ENCODE data around the gene IQCE. TPM values are rescaled to one million over a fixed set of nuclear protein-coding genes. Genes with fewer than 3 reads are reported as not detected.

Gene IQCE
- total RNA-seq, 1 donor from 2014 or later = 29.6 TPM

DNA sequence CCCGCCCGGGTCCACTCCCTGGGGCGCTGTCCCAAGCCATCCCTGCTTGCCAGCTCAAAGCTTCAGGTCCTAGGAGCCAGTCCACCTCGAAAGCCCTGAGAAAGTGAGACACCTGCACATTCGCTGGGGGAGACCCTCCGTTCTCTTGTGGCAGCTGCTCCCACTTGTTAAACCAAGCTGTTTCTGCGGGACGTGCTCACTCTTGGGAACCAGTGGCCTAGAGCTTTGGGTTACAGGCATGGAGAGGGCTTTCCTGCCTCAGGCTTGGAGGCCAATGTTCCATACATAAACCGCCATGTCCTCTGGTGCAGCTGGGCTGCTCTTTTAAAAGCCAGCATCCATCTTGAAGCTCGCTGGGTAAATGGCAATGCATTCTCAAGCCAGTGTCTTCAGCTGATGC, 53.1 kb downstream of the IQCE start:
- Mint-ChIP-seq H3K27ac (no peak overlapping the region), H3K36me3 (peaks cover 6% of the 10 kb centered on the region), H3K27me3 (ENCODE audit: low read depth) (no peaks in the 10 kb centered on the region), H3K9me3 (no peaks in the 10 kb centered on the region), H3K4me1 (peaks cover 26% of the 10 kb centered on the region), H3K4me3 (no peak overlapping the region)
- TF ChIP-seq, protein P1, sequence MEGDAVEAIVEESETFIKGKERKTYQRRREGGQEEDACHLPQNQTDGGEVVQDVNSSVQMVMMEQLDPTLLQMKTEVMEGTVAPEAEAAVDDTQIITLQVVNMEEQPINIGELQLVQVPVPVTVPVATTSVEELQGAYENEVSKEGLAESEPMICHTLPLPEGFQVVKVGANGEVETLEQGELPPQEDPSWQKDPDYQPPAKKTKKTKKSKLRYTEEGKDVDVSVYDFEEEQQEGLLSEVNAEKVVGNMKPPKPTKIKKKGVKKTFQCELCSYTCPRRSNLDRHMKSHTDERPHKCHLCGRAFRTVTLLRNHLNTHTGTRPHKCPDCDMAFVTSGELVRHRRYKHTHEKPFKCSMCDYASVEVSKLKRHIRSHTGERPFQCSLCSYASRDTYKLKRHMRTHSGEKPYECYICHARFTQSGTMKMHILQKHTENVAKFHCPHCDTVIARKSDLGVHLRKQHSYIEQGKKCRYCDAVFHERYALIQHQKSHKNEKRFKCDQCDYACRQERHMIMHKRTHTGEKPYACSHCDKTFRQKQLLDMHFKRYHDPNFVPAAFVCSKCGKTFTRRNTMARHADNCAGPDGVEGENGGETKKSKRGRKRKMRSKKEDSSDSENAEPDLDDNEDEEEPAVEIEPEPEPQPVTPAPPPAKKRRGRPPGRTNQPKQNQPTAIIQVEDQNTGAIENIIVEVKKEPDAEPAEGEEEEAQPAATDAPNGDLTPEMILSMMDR (IDR thresholded peaks at IDR 0.05; ENCODE audit: unreplicated experiment) = no peak
- DNase-seq (ENCODE audit: low spot score in 2 of 2, unreplicated experiment in 2 of 2) = no peak

DNA sequence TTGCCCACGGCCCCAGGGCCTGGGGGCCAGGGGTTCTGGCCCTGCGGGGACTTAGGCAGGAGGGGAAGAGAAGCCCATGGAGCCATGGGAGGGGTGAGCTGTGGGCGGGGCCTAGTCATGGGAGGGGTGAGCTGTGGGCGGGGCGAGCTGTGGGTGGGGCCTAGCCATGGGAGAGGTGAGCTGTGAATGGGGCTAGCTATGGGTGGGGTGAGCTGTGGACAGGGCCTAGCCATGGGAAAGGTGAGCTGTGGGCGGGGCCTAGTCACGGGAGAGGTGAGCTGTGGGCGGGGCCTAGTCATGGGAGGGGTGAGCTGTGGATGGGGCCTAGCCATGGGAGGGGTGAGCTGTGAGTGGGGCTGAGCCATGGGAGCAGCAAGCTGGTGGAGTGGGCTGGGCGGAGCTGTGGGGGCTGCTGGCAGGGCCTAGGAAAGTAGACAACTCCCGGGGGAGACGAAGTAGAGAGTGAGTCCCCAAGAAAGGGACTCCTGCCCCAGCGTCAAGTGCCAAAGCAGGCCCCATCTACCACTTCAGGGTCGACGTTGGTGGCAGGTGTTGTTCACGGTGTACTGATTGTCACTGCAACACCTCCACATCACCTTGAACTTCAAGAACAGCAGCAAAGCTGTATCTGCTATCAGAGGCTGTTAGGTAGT, 53.8 kb downstream of the IQCE start:
- H3K4me3 Mint-ChIP-seq = no peak overlapping the region
- H3K4me1 Mint-ChIP-seq = peaks cover 31% of the 10 kb centered on the region
- no peaks in the 10 kb centered on the region for H3K27me3 Mint-ChIP-seq (ENCODE audit: low read depth)
- no peak for DNase-seq (ENCODE audit: low spot score in 2 of 2, unreplicated experiment in 2 of 2)
- no peaks in the 10 kb centered on the region for H3K9me3 Mint-ChIP-seq
- no peak overlapping the region for H3K27ac Mint-ChIP-seq
- TF ChIP-seq, protein P1 (IDR thresholded peaks at IDR 0.05; ENCODE audit: unreplicated experiment) = no peak
- peaks cover 6% of the 10 kb centered on the region for H3K36me3 Mint-ChIP-seq

DNA sequence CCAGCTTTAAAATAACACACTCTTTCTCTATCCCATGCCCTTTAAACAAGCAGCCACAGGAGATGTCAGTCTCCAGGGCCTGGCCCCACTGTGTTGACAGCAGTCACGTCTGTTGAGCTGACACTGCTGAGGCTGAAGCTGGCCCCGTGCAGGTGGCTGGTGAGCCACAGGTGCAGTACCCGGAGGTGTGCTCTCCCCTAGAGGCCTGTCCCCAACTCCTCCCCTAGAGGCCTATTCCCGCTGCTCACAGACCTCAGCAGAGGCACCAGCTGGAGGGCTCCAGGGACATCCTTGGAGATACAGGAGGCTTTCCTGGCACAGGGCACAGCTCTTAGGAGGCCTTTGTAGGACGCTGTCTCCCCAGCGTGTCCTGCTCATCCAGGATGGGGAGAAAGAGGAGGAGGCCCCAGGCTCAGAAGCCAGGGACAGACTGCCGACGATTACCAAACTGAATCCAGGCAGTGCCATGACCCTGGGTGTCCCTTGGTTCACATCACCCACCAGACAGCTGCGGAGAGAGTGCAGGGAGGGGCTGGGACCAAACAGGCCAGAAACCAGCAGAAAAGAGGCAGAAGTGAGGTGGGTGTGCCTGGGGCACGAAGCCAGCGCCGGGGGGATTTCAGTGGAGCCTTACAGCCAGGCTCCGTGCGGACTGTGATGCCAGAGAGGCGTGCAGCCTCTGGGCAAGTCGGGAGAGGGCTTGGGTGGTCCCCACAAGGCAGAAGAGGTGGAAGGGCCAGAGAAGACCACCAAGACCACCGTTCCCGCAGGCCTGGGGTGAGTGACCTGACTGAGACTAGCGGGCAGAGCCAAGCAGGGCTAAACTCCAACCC, 54.5 kb downstream of the IQCE start:
- TF ChIP-seq, protein P1 (IDR thresholded peaks at IDR 0.05; ENCODE audit: unreplicated experiment) = no peak
- Mint-ChIP-seq H3K36me3 (peaks cover 6% of the 10 kb centered on the region), H3K4me1 (peaks cover 38% of the 10 kb centered on the region), H3K27ac (no peak overlapping the region), H3K4me3 (no peak overlapping the region), H3K9me3 (no peaks in the 10 kb centered on the region), H3K27me3 (ENCODE audit: low read depth) (no peaks in the 10 kb centered on the region)
- DNase-seq (ENCODE audit: low spot score in 2 of 2, unreplicated experiment in 2 of 2) = no peak

DNA sequence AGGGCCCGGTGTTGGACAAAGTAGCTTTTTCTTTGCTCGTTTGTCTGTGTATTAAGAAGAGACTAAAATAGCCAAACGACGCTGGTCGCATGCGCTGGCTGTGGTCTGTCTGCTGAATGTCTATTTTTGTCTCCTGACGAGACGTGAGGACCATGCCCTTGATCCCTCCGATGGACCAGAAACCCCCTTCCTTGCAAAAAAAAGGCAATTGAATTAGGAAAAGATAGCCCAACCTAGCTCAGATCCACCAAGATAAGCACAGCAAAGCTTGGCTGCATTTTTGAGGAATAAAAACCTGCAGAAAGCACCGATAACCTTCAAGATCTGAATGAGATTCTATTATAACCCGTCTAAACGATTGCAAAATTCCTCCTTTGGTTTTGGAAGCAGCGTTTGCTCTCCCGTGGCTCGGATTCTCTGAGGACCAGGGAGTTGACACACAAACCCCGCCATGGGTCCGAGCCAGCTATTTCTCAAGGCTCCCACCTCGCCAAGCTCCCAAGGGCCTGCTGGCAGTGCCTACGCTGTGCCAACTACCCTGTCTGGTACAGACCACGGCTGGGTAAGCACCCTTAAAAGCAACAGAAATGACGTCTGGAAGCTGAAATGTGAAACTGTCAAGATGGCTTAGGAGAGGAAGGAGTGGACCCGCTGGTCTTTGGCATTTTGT, 55.3 kb downstream of the IQCE start:
- Mint-ChIP-seq H3K27ac (peak overlapping the region; percentile 48), H3K9me3 (no peaks in the 10 kb centered on the region), H3K4me3 (no peak overlapping the region), H3K36me3 (peaks cover 3% of the 10 kb centered on the region), H3K4me1 (peaks cover 41% of the 10 kb centered on the region), H3K27me3 (ENCODE audit: low read depth) (no peaks in the 10 kb centered on the region)
- TF ChIP-seq, protein P1 (IDR thresholded peaks at IDR 0.05; ENCODE audit: unreplicated experiment) = no peak
- DNase-seq (ENCODE audit: low spot score in 2 of 2, unreplicated experiment in 2 of 2) = no peak

DNA sequence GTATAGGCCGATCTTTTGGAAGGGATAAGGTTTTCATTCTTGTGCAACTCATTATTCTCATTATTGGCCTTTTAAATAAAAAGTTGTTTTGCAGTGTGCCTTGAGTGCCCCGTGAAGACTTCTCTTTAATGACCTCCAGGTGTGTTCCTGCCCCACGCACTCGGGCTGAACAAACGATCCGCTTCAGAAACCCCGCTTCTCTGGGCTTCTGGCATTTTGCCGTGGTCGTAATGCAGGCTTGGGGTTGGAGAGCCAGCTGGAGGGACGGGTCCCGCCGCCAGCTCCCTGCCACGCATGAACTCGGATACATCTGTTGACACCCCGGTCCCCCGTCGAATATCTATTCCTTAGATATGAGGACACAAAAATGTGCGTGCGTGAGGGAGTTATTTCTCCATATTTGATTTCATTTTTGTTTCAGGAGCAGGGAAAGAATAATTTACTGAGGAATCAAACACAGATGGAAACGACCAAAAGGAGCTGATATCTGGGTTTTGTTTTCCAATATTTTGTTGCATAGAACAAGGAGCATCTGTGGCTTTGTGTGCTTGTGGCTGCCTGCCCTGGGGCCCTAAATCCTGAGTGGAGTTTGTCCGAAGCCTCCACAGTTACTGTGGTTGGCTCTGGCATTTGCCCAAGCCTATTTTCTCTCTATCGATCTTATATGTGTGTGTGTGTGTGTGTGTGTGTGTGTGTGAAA, 56.0 kb downstream of the IQCE start:
- peaks cover 3% of the 10 kb centered on the region for H3K36me3 Mint-ChIP-seq
- TF ChIP-seq, protein P1 (IDR thresholded peaks at IDR 0.05; ENCODE audit: unreplicated experiment) = no peak
- no peaks in the 10 kb centered on the region for H3K9me3 Mint-ChIP-seq
- no peaks in the 10 kb centered on the region for H3K27me3 Mint-ChIP-seq (ENCODE audit: low read depth)
- H3K27ac Mint-ChIP-seq = peak overlapping the region; percentile 86
- no peak overlapping the region for H3K4me3 Mint-ChIP-seq
- peaks cover 46% of the 10 kb centered on the region for H3K4me1 Mint-ChIP-seq
- no peak for DNase-seq (ENCODE audit: low spot score in 2 of 2, unreplicated experiment in 2 of 2)
